Cardiac muscle cell (in vitro differentiated cells and primary cell): ENCODE data around the gene SLC7A4. TPM values are rescaled to one million over a fixed set of nuclear protein-coding genes. Genes with fewer than 3 reads are reported as not detected.

Source experiments
- DNase-seq, 2 donors: peaks; one replicate each; pipeline versions ENCODE4 v3.0.0 to v3.0.0-alpha.2; 2010 to 2017; ENCODE audit warnings: low read depth in 1 of 2, low spot score in 1 of 2
- H3K27ac ChIP-seq: fragments of 200-600 bp; sonication (generic); 2 replicates; pipeline ENCODE4 v1.5.1; 2016
- H3K27me3 ChIP-seq: fragments of 200-600 bp; sonication (generic); 2 replicates; pipeline ENCODE4 v1.6.0; 2016; ENCODE audit warnings: control low read depth
- H3K36me3 ChIP-seq: fragments of 200-600 bp; sonication (generic); 2 replicates; pipeline ENCODE4 v1.5.1; 2016; ENCODE audit warnings: control low read depth
- H3K4me1 ChIP-seq: fragments of 200-600 bp; sonication (generic); 2 replicates; pipeline ENCODE4 v1.8.1; 2017; ENCODE audit warnings: low read depth, mild to moderate bottlenecking, mixed run types
- H3K4me3 ChIP-seq: fragments of 200-600 bp; sonication (generic); 2 replicates; pipeline ENCODE4 v1.5.1; 2016; ENCODE audit warnings: mild to moderate bottlenecking
- H3K9me3 ChIP-seq: fragments of 200-600 bp; sonication (generic); 2 replicates; pipeline ENCODE4 v1.5.1; 2017; ENCODE audit warnings: low read depth, mild to moderate bottlenecking, control low read depth
- polyA plus RNA-seq: library from polyadenylated mRNA; unstranded; fragments of >200 nt; fragmentation: Nextera tagmentation; extraction: Ambion mirVana; gene quantifications from 2 replicates; pipeline ENCODE4 v1.2.1, GENCODE V29; 2016
- total RNA-seq: library from RNA; depleted of rRNA; stranded (reverse); fragments of >200 nt; gene quantifications from 2 replicates; pipeline ENCODE4 v1.2.3, GENCODE V29; 2016
- TF ChIP-seq, protein P1 (sequence below): IDR thresholded peaks from 2 replicates; pipeline ENCODE4 v1.5.1; 2012; ENCODE audit warnings: low read depth, mild to moderate bottlenecking, low read length

The SLC7A4 gene, protein sequence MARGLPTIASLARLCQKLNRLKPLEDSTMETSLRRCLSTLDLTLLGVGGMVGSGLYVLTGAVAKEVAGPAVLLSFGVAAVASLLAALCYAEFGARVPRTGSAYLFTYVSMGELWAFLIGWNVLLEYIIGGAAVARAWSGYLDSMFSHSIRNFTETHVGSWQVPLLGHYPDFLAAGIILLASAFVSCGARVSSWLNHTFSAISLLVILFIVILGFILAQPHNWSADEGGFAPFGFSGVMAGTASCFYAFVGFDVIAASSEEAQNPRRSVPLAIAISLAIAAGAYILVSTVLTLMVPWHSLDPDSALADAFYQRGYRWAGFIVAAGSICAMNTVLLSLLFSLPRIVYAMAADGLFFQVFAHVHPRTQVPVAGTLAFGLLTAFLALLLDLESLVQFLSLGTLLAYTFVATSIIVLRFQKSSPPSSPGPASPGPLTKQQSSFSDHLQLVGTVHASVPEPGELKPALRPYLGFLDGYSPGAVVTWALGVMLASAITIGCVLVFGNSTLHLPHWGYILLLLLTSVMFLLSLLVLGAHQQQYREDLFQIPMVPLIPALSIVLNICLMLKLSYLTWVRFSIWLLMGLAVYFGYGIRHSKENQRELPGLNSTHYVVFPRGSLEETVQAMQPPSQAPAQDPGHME
- total RNA-seq (1.8 and 4.0 TPM in 2 replicates), polyA plus RNA-seq (3.0 and 4.4 TPM in 2 replicates)

GRCh38 chr22:21032037-21032867 is at the start of gene SLC7A4:
Gene SLC7A4 (minus strand): TSS chr22:21032561. CDS start chr22:21031812, 749 bp downstream.
- H3K27me3 ChIP-seq = peaks cover 23% of the 10 kb centered on the region
- TF ChIP-seq, protein P1, sequence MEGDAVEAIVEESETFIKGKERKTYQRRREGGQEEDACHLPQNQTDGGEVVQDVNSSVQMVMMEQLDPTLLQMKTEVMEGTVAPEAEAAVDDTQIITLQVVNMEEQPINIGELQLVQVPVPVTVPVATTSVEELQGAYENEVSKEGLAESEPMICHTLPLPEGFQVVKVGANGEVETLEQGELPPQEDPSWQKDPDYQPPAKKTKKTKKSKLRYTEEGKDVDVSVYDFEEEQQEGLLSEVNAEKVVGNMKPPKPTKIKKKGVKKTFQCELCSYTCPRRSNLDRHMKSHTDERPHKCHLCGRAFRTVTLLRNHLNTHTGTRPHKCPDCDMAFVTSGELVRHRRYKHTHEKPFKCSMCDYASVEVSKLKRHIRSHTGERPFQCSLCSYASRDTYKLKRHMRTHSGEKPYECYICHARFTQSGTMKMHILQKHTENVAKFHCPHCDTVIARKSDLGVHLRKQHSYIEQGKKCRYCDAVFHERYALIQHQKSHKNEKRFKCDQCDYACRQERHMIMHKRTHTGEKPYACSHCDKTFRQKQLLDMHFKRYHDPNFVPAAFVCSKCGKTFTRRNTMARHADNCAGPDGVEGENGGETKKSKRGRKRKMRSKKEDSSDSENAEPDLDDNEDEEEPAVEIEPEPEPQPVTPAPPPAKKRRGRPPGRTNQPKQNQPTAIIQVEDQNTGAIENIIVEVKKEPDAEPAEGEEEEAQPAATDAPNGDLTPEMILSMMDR = no peak
- H3K9me3 ChIP-seq = no peaks in the 10 kb centered on the region
- peaks cover 8% of the 10 kb centered on the region for H3K4me1 ChIP-seq
- no peak within 1 kb of the TSS for H3K27ac ChIP-seq
- peak within 1 kb of the TSS; percentile 17 for H3K4me3 ChIP-seq
- peak in 1 of 2 donors; percentile 35 for DNase-seq
- H3K36me3 ChIP-seq = no peaks in the 10 kb centered on the region

DNA sequence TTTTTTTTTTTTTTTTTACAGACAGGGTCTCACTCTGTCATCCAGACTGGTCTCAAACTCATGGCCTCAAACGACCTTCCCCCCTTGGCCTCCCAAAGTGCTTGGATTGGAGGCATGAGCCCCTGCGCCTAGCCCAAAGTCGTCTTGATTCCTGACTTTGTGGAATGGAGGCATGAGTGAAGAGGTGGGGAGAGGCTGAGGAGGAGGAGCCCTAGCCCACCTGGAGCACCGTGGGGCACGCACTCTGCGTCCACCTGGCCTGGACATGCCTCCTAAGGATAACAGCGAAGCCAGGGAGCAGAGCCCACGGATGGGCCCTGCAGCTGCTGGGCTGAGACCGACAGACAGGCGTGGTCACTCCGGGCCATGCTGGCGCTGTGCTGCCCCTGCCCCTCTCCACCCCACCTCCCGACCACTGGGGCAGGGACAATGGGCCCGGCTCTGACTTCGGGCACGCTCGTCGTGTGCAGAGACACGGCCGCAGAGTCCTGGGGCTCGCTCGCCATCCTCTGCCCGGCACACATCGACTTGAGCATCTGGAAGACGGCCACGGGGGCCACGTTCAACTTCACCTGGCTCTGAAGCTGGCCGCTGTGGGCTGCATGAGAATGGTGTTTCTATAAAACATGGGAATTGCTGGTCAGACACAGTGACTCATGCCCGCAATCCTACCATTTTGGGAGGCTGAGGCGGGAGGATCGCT is 48.2 kb upstream of the SLC7A4 start:
- no peaks in the 10 kb centered on the region for H3K9me3 ChIP-seq
- no peaks in the 10 kb centered on the region for H3K36me3 ChIP-seq
- no peaks in the 10 kb centered on the region for H3K4me1 ChIP-seq
- no peak overlapping the region for H3K4me3 ChIP-seq
- no peaks in the 10 kb centered on the region for H3K27me3 ChIP-seq
- no peak overlapping the region for H3K27ac ChIP-seq
- DNase-seq = no peak
- TF ChIP-seq, protein P1 = no peak

GRCh38 chr22:21079493-21079892 is 47.1 kb upstream of the SLC7A4 start:
- TF ChIP-seq, protein P1 = no peak
- H3K4me3 ChIP-seq = no peak overlapping the region
- no peak overlapping the region for H3K27ac ChIP-seq
- no peaks in the 10 kb centered on the region for H3K27me3 ChIP-seq
- DNase-seq = no peak
- no peaks in the 10 kb centered on the region for H3K36me3 ChIP-seq
- H3K9me3 ChIP-seq = no peaks in the 10 kb centered on the region
- no peaks in the 10 kb centered on the region for H3K4me1 ChIP-seq

GRCh38 chr22:21078916-21079315 is 46.6 kb upstream of the SLC7A4 start:
- Histone ChIP-seq H3K27me3 (no peaks in the 10 kb centered on the region), H3K27ac (no peak overlapping the region), H3K4me1 (no peaks in the 10 kb centered on the region), H3K36me3 (no peaks in the 10 kb centered on the region), H3K9me3 (no peaks in the 10 kb centered on the region), H3K4me3 (no peak overlapping the region)
- TF ChIP-seq, protein P1 = no peak
- DNase-seq = no peak

- Histone ChIP-seq H3K36me3 (no peaks in the 10 kb centered on the region), H3K4me3 (no peak overlapping the region), H3K27me3 (no peaks in the 10 kb centered on the region), H3K27ac (no peak overlapping the region), H3K4me1 (no peaks in the 10 kb centered on the region), H3K9me3 (no peaks in the 10 kb centered on the region)
- no peak for DNase-seq
- TF ChIP-seq, protein P1 = no peak
These were observed 45.6 kb upstream of the SLC7A4 start for GRCh38 chr22:21077884-21078508.
